Gastroesophageal sphincter (tissue), 4 donors: ENCODE results near the gene CRYL1. TPM values are rescaled to one million over a fixed set of nuclear protein-coding genes. Genes with fewer than 3 reads are reported as not detected.

Experiments used
- ATAC-seq: fragments of 150-250 bp; one replicate; pipeline ENCODE4 v1.9.1; 2016; ENCODE audit warnings: mild to moderate bottlenecking, moderate library complexity
- H3K27ac ChIP-seq, 4 donors: fragments of 200-600 bp; sonication (generic) in 3 of 4; 1 replicate in 3 of 4; 2 replicates in 1 of 4; pipeline ENCODE4 v1.5.1; 2016 to 2019
- H3K27me3 ChIP-seq: fragments of 200-600 bp; sonication (generic); one replicate; pipeline ENCODE4 v1.5.1; 2019
- H3K36me3 ChIP-seq, 2 donors: fragments of 200-600 bp; sonication (generic); one replicate each; pipeline ENCODE4 v1.5.1; 2019; ENCODE audit warnings: control low read depth in 1 of 2
- H3K4me1 ChIP-seq, 3 donors: fragments of 200-600 bp; sonication (generic); 1 replicate in 2 of 3; 2 replicates in 1 of 3; pipeline ENCODE4 v1.5.1; 2016 to 2019; ENCODE audit warnings: control low read depth in 2 of 3
- H3K4me3 ChIP-seq, 2 donors: fragments of 200-600 bp; sonication (generic); one replicate each; pipeline ENCODE4 v1.5.1; 2019; ENCODE audit warnings: mild to moderate bottlenecking in 1 of 2, moderate library complexity in 1 of 2
- H3K9me3 ChIP-seq, 3 donors: fragments of 200-600 bp; sonication (generic); one replicate each; pipeline ENCODE4 v1.5.1; 2017 to 2019; ENCODE audit warnings: control low read depth in 2 of 3
- CTCF ChIP-seq, 4 experiments: fragments of 200-600 bp in 2 of 4; fragments of 450-650 bp in 2 of 4; sonication (generic) in 1 of 4; IDR thresholded peaks; one replicate each; pipeline ENCODE4 v1.5.1; 2017 to 2019; ENCODE audit warnings: antibody characterized with exemption in 4 of 4, mild to moderate bottlenecking in 2 of 4, moderate library complexity in 2 of 4
- EP300 ChIP-seq: sonication (generic); formaldehyde crosslinking; IDR thresholded peaks from one replicate; pipeline ENCODE4 v1.6.1; 2017; ENCODE audit warnings: antibody characterized with exemption, mild to moderate bottlenecking
- POLR2A ChIP-seq, 2 donors: fragments of 450-650 bp; IDR thresholded peaks; one replicate each; pipeline ENCODE4 v1.6.1; 2017; ENCODE audit warnings: antibody characterized with exemption in 2 of 2, mild to moderate bottlenecking in 2 of 2, moderate library complexity in 1 of 2
- POLR2AphosphoS5 ChIP-seq: sonication (generic); formaldehyde crosslinking; IDR thresholded peaks from one replicate; pipeline ENCODE4 v1.6.1; 2017; ENCODE audit warnings: antibody characterized with exemption
- WGBS, 2 donors: methylation state at CpG; one replicate each; pipeline ENCODE4 v1.1.5; 2018; ENCODE audit warnings: low coverage in 1 of 2; 5-methylcytosine and 5-hydroxymethylcytosine counted together
- small RNA-seq, 4 donors: library from RNA; depleted of rRNA; stranded (forward); fragments of <200 nt; gene quantifications; one replicate each; pipeline ENCODE3, GENCODE V24; 2016
- total RNA-seq, 4 donors: library from RNA; depleted of rRNA; stranded (reverse); fragments of >200 nt; gene quantifications; one replicate each; pipeline ENCODE4 v1.1.0, GENCODE V29; 2016

CRYL1 gene
- total RNA-seq, 4 donors from 2014 or later, result 45.9 to 55.9 (median 47.0) TPM

- H3K27me3 ChIP-seq, result no peaks in the 10 kb centered on the region
- H3K27ac ChIP-seq, result no peak overlapping the region
- H3K9me3 ChIP-seq, result no peaks in the 10 kb centered on the region
- 81 to 100% methylated on average over 1 to 8 of the region's 8 CpGs for WGBS, 2 donors
- no peaks in the 10 kb centered on the region for H3K36me3 ChIP-seq
- no peaks in the 10 kb centered on the region for H3K4me1 ChIP-seq
- ATAC-seq, result no peak
- TF ChIP-seq CTCF (IDR thresholded peaks at IDR 0.05) (no peak), EP300 (no peak), POLR2AphosphoS5 (no peak), POLR2A (IDR thresholded peaks at IDR 0.05) (no peak)
- H3K4me3 ChIP-seq, result no peak overlapping the region
Measured at GRCh38 chr13:20358022-20358421, 167.6 kb downstream of the CRYL1 start.

GRCh38 chr13:20356444-20356843 is 169.2 kb downstream of the CRYL1 start:
- H3K4me3 ChIP-seq, result no peak overlapping the region

GRCh38 chr13:20354722-20355121 is 170.9 kb downstream of the CRYL1 start:
- H3K4me3 ChIP-seq, result no peak overlapping the region
- no peaks in the 10 kb centered on the region for H3K9me3 ChIP-seq
- WGBS, 2 donors, result 86 to 93% methylated on average over 3 of the region's 3 CpGs
- TF ChIP-seq POLR2A (IDR thresholded peaks at IDR 0.05) (no peak), EP300 (no peak), POLR2AphosphoS5 (no peak), CTCF (IDR thresholded peaks at IDR 0.05) (no peak)
- H3K4me1 ChIP-seq, result no peaks in the 10 kb centered on the region
- no peak for ATAC-seq
- H3K27me3 ChIP-seq, result no peaks in the 10 kb centered on the region
- no peak overlapping the region for H3K27ac ChIP-seq
- H3K36me3 ChIP-seq, result no peaks in the 10 kb centered on the region

More at GRCh38 chr13:20356444-20356843, 169.2 kb downstream of the CRYL1 start:
- H3K4me1 ChIP-seq, result no peaks in the 10 kb centered on the region
- H3K27me3 ChIP-seq, result no peaks in the 10 kb centered on the region
- ATAC-seq, result no peak
- no peak for TF ChIP-seq POLR2AphosphoS5
- no peak for TF ChIP-seq EP300
- no peak for TF ChIP-seq CTCF (IDR thresholded peaks at IDR 0.05)
- TF ChIP-seq POLR2A (IDR thresholded peaks at IDR 0.05), result no peak
- H3K9me3 ChIP-seq, result no peaks in the 10 kb centered on the region
- H3K36me3 ChIP-seq, result no peaks in the 10 kb centered on the region
- no peak overlapping the region for H3K27ac ChIP-seq
- WGBS, 2 donors, result 8 to 30% methylated on average over 2 to 3 of the region's 7 CpGs

- H3K36me3 ChIP-seq, result no peaks in the 10 kb centered on the region
- no peak for ATAC-seq
- H3K27ac ChIP-seq, result no peak overlapping the region
- H3K9me3 ChIP-seq, result no peaks in the 10 kb centered on the region
- no peak overlapping the region for H3K4me3 ChIP-seq
- 98 to 100% methylated on average over 2 of the region's 2 CpGs for WGBS, 2 donors
- no peaks in the 10 kb centered on the region for H3K27me3 ChIP-seq
- TF ChIP-seq POLR2AphosphoS5 (no peak), CTCF (IDR thresholded peaks at IDR 0.05) (peak in 1 of 4 experiments; percentile 18)
- no peaks in the 10 kb centered on the region for H3K4me1 ChIP-seq
Measured at GRCh38 chr13:20353973-20354372, 171.7 kb downstream of the CRYL1 start.

Small RNA genes lying within 50 kb of the gene (small RNA-seq; reads per million reads assigned to genes)
- gene MIR4499, result 0 reads per million in 4 donors

Other genes starting within 250 kb of the CRYL1 start
- gene IFT88, start 41.3 kb upstream of the CRYL1 start, total RNA-seq, result 10 to 100 TPM in 3 of 4 donors, 1 to 10 TPM in 1; 9.1 to 21.2 (median 13.2) TPM
- 1 to 10 TPM; 1.4 to 7.2 (median 4.2) TPM for gene IL17D, start 177.8 kb upstream of the CRYL1 start, total RNA-seq
- gene EEF1AKMT1, start 248.1 kb upstream of the CRYL1 start, total RNA-seq, result 10 to 100 TPM; 13.5 to 39.2 (median 20.3) TPM